Astrocyte of the spinal cord (primary cell): ENCODE results near the gene RBFOX2.
A peak's percentile ranks its signal among the peaks of the same experiment; 100 is the strongest.

Experiments used
- DNase-seq: peaks from one replicate; pipeline ENCODE4 v3.0.0; 2011; ENCODE audit warnings: low read depth, low spot score
- H3K4me3 ChIP-seq: 2 replicates; pipeline ENCODE4 v1.5.1; 2011; ENCODE audit warnings: low read depth, mild to moderate bottlenecking, low read length, moderate library complexity
- in situ Hi-C: cut with HindIII; loops from 2 replicates; pipeline ENCODE4 v1.10.0; 2017; ENCODE audit warnings: low sequenced_read_pairs
- TF ChIP-seq, protein P1 (sequence below): IDR thresholded peaks from 2 replicates; pipeline ENCODE4 v1.5.1; 2012; ENCODE audit warnings: low read depth, mild to moderate bottlenecking, low read length, inconsistent platforms

Gene RBFOX2

GRCh38 chr22:35961480-35962295 is 66.9 kb downstream of the RBFOX2 start:
- TF ChIP-seq, protein P1, sequence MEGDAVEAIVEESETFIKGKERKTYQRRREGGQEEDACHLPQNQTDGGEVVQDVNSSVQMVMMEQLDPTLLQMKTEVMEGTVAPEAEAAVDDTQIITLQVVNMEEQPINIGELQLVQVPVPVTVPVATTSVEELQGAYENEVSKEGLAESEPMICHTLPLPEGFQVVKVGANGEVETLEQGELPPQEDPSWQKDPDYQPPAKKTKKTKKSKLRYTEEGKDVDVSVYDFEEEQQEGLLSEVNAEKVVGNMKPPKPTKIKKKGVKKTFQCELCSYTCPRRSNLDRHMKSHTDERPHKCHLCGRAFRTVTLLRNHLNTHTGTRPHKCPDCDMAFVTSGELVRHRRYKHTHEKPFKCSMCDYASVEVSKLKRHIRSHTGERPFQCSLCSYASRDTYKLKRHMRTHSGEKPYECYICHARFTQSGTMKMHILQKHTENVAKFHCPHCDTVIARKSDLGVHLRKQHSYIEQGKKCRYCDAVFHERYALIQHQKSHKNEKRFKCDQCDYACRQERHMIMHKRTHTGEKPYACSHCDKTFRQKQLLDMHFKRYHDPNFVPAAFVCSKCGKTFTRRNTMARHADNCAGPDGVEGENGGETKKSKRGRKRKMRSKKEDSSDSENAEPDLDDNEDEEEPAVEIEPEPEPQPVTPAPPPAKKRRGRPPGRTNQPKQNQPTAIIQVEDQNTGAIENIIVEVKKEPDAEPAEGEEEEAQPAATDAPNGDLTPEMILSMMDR, result no peak
- in situ Hi-C loops, result no loop called here
- no peak overlapping the region for H3K4me3 ChIP-seq
- peak; percentile 82 for DNase-seq

- TF ChIP-seq, protein P1, result no peak
- H3K4me3 ChIP-seq, result no peak overlapping the region
- in situ Hi-C loops, result no loop called here
- DNase-seq, result no peak
Observed at GRCh38 chr22:35960854-35961253, 67.8 kb downstream of the RBFOX2 start.

- no peak for DNase-seq
- H3K4me3 ChIP-seq, result no peak overlapping the region
- TF ChIP-seq, protein P1, result no peak
- in situ Hi-C loops, result no loop called here
Observed at GRCh38 chr22:35959121-35959800, 69.4 kb downstream of the RBFOX2 start.

- DNase-seq, result no peak
Observed at GRCh38 chr22:35958334-35958733, 70.3 kb downstream of the RBFOX2 start.

GRCh38 chr22:35957589-35957988 is 71.0 kb downstream of the RBFOX2 start:
- no peak for DNase-seq
- no peak overlapping the region for H3K4me3 ChIP-seq
- TF ChIP-seq, protein P1, result no peak
- in situ Hi-C loops, result no loop called here

More at GRCh38 chr22:35958334-35958733, 70.3 kb downstream of the RBFOX2 start:
- no peak overlapping the region for H3K4me3 ChIP-seq
- in situ Hi-C loops, result no loop called here
- TF ChIP-seq, protein P1, result no peak

DNA sequence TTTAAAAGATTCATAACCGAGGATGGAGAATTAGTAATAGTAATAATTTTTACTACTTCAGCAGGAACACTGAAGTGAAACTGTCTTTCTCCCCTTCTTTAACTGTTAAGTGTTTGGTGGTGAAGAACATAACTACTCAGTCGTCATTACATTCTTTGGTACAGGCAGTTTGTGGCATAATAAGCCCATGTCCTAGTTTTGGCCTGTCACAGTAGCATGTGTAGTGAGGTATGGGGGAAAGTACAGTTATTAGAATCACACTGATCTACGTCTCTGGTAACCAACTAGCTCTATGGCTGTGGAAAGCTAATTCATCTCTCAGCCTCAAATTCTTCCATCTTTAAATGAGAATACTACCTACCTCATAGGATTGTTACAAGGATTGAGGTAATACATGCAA is 71.8 kb downstream of the RBFOX2 start:
- H3K4me3 ChIP-seq, result no peak overlapping the region
- TF ChIP-seq, protein P1, result no peak
- in situ Hi-C loops, result no loop called here
- DNase-seq, result no peak
